GM18870 (cell line): ENCODE results near the gene WSCD2.

Experiments
- ATAC-seq: cut with Tn5 transposase; IDR thresholded peaks from one replicate; pipeline ENCODE4 v1.9.1; 2021; ENCODE audit warnings: moderate library complexity; ENCODE audit not compliant: unreplicated experiment

The WSCD2 gene

GRCh38 chr12:108152170-108152538, 23.1 kb downstream of the WSCD2 start:
- ATAC-seq, result no peak

GRCh38 chr12:108156717-108157116, 27.6 kb downstream of the WSCD2 start:
- ATAC-seq, result no peak

GRCh38 chr12:108157870-108158459, 28.9 kb downstream of the WSCD2 start:
- no peak for ATAC-seq

DNA sequence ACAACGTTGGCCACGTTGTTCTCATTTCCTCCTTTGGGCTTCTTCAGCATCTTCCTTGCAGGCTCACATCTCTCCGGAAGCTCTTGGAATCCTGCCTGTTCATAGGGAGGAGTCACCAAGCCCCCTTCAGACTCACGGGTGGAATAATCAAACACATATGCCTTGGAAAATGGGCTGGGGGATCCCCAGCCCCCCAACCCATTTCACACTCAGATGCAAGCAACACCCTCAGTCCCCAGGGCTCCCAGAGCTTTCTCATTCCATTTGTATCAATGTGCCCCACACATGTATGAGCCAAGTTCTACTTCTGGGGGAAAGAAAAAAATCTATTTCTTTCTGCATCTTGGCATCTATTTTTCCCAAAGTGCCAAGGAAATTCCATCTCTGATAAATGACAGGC, 33.1 kb downstream of the WSCD2 start:
- no peak for ATAC-seq

- ATAC-seq, result no peak
Measured at GRCh38 chr12:108166505-108166904, 37.4 kb downstream of the WSCD2 start.

GRCh38 chr12:108167974-108168373, 38.9 kb downstream of the WSCD2 start:
- no peak for ATAC-seq

DNA sequence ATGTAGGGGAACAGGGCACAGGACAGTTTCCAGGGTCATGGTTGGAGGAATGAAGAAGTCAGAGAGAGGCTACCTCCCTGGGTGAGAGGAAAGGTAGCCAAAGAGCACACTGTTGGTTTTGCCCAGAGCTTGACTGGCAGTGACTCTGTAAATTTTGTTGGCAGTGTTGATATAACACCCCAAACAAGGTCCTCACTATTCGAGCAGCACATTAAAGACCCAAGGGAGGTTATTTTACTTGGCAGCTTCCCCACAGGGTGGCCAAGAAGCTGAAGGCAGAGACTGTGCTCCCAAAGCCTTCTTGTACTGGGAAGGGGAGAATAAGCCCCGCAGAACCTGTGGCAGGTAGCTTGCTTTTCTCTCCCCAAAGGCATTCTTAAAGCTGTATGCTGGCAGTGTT, 40.6 kb downstream of the WSCD2 start:
- ATAC-seq, result no peak

- no peak for ATAC-seq
Measured at GRCh38 chr12:108170164-108170563, 41.1 kb downstream of the WSCD2 start.

GRCh38 chr12:108172033-108172432, 42.9 kb downstream of the WSCD2 start:
- ATAC-seq, result no peak

DNA sequence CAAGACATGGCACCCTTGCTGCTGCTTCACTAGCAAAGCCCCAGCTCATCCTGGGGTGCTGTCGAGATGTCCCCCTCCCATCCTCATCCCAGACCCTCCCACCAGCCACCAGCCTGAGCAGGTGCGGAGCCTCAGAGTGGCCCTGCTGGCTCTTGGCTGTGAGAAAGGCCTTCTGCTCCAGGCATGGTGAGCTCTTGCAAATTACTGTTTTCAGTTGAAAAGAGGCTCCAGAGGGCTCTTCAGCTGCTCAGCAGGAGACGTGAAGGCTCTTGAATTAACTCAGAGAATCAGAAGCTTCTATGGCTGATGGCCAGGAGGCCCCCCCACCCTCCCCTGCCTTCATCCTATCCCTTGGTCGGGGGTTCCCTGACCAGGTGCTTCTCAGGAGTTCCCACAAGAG, 44.1 kb downstream of the WSCD2 start:
- no peak for ATAC-seq

DNA sequence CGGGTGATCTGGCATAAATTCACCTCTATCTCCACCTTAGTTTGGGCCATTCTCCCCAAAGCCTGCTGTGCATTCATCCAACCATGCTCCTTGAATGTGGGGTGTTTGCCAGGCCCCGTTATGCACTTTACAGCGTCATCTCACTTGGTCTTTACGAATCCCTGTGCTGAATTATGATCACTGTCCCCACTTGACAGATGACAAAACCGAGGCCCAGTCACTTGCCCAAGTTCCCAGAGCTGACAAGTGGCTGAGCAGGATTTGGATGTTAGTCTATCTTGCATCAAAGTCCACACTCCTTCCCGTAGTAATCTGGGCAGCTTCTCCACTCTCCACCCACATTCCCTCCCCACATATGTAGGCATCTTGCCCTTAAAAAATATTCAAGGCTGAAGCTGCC, 44.8 kb downstream of the WSCD2 start:
- no peak for ATAC-seq

- no peak for ATAC-seq
Measured at GRCh38 chr12:108174641-108175040, 45.6 kb downstream of the WSCD2 start.

DNA sequence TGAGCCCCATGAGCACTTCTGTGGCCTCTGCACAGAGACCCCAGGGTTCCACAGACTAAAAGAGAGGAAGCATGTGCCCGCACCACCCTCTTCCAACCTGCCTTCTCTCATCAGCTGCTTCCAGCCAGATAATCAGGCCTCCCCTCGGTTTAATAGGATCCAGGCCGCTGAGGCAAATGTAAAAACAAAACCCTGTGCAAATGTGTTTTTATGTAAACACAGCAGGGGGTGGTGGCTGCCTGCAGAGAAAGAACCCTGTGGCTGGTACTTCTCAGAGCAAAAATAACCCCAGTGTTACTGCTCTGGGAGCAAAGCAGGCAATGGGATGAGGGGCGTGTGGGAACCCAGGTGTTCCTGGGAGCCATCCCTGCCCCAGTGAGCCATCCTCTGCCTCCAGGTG, 46.2 kb downstream of the WSCD2 start:
- no peak for ATAC-seq

GRCh38 chr12:108176292-108176691, 47.2 kb downstream of the WSCD2 start:
- no peak for ATAC-seq

DNA sequence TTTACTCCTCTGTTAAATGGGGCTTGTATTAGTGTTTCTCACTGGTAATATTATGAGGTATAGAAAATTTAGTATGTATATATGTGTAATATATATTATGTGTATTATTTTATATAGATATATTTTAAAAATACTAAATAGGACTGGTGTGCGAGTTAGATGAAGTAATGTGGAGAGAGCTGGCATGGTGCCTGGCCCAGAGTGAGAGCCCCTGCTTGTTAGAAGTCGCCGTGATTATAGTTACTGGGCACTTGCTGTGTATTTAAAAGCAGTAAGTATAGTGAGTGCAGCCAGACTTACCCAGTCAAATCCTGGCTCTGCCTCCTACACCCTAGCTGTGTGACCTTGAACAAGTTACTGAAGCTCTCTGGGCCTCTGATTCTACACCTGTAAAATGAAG, 48.0 kb downstream of the WSCD2 start:
- no peak for ATAC-seq

DNA sequence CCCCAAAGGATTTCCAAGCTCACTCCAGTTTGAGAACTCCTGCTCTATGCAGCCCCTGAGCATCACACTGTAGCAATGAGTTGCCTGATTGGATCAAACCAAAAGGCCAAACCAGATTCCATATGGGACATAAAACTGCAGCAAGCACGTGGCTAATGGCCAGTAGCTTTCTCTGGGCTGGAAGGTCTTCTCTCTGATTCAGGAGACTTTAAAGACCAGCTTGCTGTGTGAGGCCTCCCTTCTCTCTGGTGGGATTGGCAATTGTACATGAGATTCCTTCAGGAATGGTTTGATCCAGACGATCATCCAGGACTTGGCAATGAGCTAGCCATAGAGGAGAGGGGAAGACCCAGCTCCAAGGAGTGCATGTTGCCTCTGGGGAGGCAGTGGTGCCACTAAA, 50.2 kb downstream of the WSCD2 start:
- no peak for ATAC-seq

DNA sequence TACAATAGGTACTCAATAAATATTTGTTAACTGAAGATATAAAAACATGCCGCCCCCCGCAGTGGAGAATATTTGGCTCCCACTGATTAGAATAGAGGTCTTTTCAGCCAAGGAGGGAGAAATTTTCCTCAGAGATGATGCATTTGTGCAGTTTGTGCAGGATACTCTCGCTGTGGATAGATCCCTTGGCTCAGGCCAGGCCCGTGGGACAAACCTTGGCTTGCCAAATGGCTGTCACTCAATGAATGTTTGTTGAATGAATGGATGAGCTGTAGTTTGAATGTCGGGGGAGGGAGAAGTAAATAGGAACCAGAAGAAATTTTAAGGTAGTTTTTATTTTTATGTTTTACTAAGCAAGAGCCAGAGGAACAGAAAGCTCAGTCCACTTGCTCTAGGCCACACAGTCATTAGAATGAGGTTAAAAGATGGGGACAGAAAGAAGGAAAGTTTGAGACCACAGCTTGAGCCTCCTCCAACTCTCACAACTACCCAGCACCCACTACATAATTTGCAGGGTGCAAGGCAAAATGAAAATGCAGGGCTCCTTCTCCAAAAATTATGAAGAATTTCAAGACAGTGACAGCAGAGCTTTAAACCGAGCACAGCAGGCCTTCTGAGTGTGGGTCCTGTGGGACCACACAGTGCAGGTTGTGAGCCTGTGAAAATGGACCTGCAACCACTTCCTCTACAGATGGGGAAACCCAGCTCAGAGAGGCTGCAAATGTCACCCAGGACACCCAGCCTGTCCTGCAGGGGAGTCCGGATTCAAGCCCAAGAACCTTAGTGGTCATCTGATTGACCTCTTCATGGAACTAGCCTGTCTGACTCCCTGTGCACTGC, 51.4 kb downstream of the WSCD2 start:
- no peak for ATAC-seq

DNA sequence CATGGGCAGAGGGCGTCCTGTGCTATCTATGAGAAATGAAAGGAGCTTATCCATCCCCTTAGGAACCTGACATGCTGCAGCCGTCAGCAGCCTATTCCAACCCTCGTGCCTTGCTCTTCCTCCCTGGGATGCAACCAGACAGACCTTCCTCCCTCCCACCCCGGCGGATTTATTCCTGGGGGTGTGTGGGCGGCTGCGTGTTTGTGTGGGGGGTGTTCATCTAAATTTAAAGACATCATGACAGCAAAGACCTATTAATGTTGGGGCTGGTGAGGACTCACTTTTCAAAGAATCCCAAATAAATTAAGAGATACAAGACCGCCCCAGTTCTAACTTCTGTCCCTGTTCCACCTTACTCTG, 52.0 kb downstream of the WSCD2 start:
- ATAC-seq, result no peak

GRCh38 chr12:108182096-108182495, 53.0 kb downstream of the WSCD2 start:
- no peak for ATAC-seq

GRCh38 chr12:108185002-108185401, 55.9 kb downstream of the WSCD2 start:
- no peak for ATAC-seq

GRCh38 chr12:108187831-108188230, 58.7 kb downstream of the WSCD2 start:
- no peak for ATAC-seq

- no peak for ATAC-seq
Measured at GRCh38 chr12:108190529-108190928, 61.4 kb downstream of the WSCD2 start.

- no peak for ATAC-seq
Measured at GRCh38 chr12:108191086-108191485, 62.0 kb downstream of the WSCD2 start.
